ENCODE results near the gene DKK3. TPM values are rescaled to one million over a fixed set of nuclear protein-coding genes. Genes with fewer than 3 reads are reported as not detected.
A peak's percentile ranks its signal among the peaks of the same experiment; 100 is the strongest.

Gene DKK3
- total and polyA plus RNA-seq, 4 donors, result 3.1 to 9.9 (median 7.1) TPM

- TF ChIP-seq, protein P1, sequence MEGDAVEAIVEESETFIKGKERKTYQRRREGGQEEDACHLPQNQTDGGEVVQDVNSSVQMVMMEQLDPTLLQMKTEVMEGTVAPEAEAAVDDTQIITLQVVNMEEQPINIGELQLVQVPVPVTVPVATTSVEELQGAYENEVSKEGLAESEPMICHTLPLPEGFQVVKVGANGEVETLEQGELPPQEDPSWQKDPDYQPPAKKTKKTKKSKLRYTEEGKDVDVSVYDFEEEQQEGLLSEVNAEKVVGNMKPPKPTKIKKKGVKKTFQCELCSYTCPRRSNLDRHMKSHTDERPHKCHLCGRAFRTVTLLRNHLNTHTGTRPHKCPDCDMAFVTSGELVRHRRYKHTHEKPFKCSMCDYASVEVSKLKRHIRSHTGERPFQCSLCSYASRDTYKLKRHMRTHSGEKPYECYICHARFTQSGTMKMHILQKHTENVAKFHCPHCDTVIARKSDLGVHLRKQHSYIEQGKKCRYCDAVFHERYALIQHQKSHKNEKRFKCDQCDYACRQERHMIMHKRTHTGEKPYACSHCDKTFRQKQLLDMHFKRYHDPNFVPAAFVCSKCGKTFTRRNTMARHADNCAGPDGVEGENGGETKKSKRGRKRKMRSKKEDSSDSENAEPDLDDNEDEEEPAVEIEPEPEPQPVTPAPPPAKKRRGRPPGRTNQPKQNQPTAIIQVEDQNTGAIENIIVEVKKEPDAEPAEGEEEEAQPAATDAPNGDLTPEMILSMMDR (IDR thresholded peaks at IDR 0.05; ENCODE audit: low read depth, low read length, missing input control), result no peak
Observed at GRCh38 chr11:12057299-12057980, 49.0 kb upstream of the DKK3 start (continued).

DNA sequence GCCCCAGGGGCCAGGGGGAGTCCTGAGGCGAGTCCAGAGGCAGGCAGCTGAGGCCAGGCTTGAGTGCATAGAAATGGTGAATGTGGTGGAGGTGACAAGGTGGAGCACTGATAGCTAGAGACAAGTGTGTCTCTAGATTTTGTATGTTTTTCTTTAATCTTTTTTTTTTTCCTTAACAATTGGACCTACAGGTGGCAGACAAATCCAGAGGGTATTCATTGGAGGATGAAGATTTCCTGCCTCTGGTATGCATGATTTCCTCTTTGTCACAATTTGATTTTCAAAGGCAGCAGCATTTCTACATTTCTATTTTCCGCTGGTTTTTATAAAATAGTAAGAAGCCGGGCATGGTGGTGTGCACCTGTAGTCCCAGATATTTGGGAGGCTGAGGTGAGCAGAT, 47.7 kb upstream of the DKK3 start:
- TF ChIP-seq NR2F2 (IDR thresholded peaks at IDR 0.05), result no peak
- no peak for TF ChIP-seq GABPA (IDR thresholded peaks at IDR 0.05 in 1 of 2, conservative IDR thresholded peaks at IDR 0.05 in 1 of 2)
- peak in 1 of 2 donors; percentile 13 for TF ChIP-seq RAD21 (IDR thresholded peaks at IDR 0.05)
- no peak overlapping the region for H3K27ac ChIP-seq (ENCODE audit: low read depth in 1 of 2, low read length in 2 of 2)
- no peak overlapping the region for H3K4me3 ChIP-seq (ENCODE audit: low read depth in 1 of 3, low read length in 3 of 3)
- no peaks in the 10 kb centered on the region for H3K27me3 ChIP-seq (ENCODE audit: control insufficient read depth in 4 of 4, insufficient read depth in 4 of 4, low read length in 3 of 4)
- peaks cover 9 to 28% (median 14%) of the 10 kb centered on the region in 4 donors for H3K4me1 ChIP-seq (ENCODE audit: control insufficient read depth in 4 of 4, insufficient read depth in 4 of 4, low read length in 3 of 4)
- WGBS, result 78% methylated on average over 3 of the region's 3 CpGs
- no peak overlapping the region for H3K9ac ChIP-seq (ENCODE audit: low read depth in 1 of 2, low read length in 2 of 2)
- no peaks in the 10 kb centered on the region for H3K9me3 ChIP-seq (ENCODE audit: control insufficient read depth in 4 of 4, low read length in 3 of 4)
- no peaks in the 10 kb centered on the region for H3K36me3 ChIP-seq (ENCODE audit: control insufficient read depth in 4 of 4, insufficient read depth in 3 of 4, low read depth in 1 of 4, low read length in 3 of 4)
- no peak for DNase-seq (ENCODE audit: low spot score)

- no peak for DNase-seq (ENCODE audit: low spot score)
- Histone ChIP-seq H3K4me3 (ENCODE audit: low read depth in 1 of 3, low read length in 3 of 3) (no peak overlapping the region), H3K9me3 (ENCODE audit: control insufficient read depth in 4 of 4, low read length in 3 of 4) (no peaks in the 10 kb centered on the region), H3K36me3 (ENCODE audit: control insufficient read depth in 4 of 4, insufficient read depth in 3 of 4, low read depth in 1 of 4, low read length in 3 of 4) (no peaks in the 10 kb centered on the region), H3K27me3 (ENCODE audit: control insufficient read depth in 4 of 4, insufficient read depth in 4 of 4, low read length in 3 of 4) (no peaks in the 10 kb centered on the region), H3K9ac (ENCODE audit: low read depth in 1 of 2, low read length in 2 of 2) (peak overlapping the region in 1 of 2 donors; percentile 32), H3K27ac (ENCODE audit: low read depth in 1 of 2, low read length in 2 of 2) (peak overlapping the region; percentile 23 to 32), H3K4me1 (ENCODE audit: control insufficient read depth in 4 of 4, insufficient read depth in 4 of 4, low read length in 3 of 4) (peaks cover 19 to 46% (median 27%) of the 10 kb centered on the region in 4 donors)
- 32% methylated on average over 4 of the region's 4 CpGs for WGBS
- TF ChIP-seq ATF3 (IDR thresholded peaks at IDR 0.05), result peak; percentile 83
- TF ChIP-seq, protein P2, sequence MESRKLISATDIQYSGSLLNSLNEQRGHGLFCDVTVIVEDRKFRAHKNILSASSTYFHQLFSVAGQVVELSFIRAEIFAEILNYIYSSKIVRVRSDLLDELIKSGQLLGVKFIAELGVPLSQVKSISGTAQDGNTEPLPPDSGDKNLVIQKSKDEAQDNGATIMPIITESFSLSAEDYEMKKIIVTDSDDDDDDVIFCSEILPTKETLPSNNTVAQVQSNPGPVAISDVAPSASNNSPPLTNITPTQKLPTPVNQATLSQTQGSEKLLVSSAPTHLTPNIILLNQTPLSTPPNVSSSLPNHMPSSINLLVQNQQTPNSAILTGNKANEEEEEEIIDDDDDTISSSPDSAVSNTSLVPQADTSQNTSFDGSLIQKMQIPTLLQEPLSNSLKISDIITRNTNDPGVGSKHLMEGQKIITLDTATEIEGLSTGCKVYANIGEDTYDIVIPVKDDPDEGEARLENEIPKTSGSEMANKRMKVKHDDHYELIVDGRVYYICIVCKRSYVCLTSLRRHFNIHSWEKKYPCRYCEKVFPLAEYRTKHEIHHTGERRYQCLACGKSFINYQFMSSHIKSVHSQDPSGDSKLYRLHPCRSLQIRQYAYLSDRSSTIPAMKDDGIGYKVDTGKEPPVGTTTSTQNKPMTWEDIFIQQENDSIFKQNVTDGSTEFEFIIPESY (IDR thresholded peaks at IDR 0.05), result no peak
- peak; percentile 32 for TF ChIP-seq FOXA2 (IDR thresholded peaks at IDR 0.05)
- peak; percentile 85 to 89 for TF ChIP-seq EGR1 (IDR thresholded peaks at IDR 0.05; ENCODE audit: low read depth in 2 of 2)
- TF ChIP-seq JUND (IDR thresholded peaks at IDR 0.05), result peak; percentile 53 to 64
- peak; percentile 95 to 98 for TF ChIP-seq RXRA (IDR thresholded peaks at IDR 0.05)
- TF ChIP-seq GABPA (IDR thresholded peaks at IDR 0.05 in 1 of 2, conservative IDR thresholded peaks at IDR 0.05 in 1 of 2), result no peak
- TF ChIP-seq HNF4G (IDR thresholded peaks at IDR 0.05), result peak; percentile 98
- TF ChIP-seq HNF4A (conservative IDR thresholded peaks at IDR 0.05), result peak; percentile 96 to 100
- peak; percentile 97 for TF ChIP-seq NR2F2 (IDR thresholded peaks at IDR 0.05)
- TF ChIP-seq SP1 (IDR thresholded peaks at IDR 0.05), result peak; percentile 97
- TF ChIP-seq TAF1 (conservative IDR thresholded peaks at IDR 0.05), result no peak
- TF ChIP-seq, protein P1 (IDR thresholded peaks at IDR 0.05; ENCODE audit: low read depth, low read length, missing input control), result no peak
- TF ChIP-seq, protein P3, sequence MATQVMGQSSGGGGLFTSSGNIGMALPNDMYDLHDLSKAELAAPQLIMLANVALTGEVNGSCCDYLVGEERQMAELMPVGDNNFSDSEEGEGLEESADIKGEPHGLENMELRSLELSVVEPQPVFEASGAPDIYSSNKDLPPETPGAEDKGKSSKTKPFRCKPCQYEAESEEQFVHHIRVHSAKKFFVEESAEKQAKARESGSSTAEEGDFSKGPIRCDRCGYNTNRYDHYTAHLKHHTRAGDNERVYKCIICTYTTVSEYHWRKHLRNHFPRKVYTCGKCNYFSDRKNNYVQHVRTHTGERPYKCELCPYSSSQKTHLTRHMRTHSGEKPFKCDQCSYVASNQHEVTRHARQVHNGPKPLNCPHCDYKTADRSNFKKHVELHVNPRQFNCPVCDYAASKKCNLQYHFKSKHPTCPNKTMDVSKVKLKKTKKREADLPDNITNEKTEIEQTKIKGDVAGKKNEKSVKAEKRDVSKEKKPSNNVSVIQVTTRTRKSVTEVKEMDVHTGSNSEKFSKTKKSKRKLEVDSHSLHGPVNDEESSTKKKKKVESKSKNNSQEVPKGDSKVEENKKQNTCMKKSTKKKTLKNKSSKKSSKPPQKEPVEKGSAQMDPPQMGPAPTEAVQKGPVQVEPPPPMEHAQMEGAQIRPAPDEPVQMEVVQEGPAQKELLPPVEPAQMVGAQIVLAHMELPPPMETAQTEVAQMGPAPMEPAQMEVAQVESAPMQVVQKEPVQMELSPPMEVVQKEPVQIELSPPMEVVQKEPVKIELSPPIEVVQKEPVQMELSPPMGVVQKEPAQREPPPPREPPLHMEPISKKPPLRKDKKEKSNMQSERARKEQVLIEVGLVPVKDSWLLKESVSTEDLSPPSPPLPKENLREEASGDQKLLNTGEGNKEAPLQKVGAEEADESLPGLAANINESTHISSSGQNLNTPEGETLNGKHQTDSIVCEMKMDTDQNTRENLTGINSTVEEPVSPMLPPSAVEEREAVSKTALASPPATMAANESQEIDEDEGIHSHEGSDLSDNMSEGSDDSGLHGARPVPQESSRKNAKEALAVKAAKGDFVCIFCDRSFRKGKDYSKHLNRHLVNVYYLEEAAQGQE (IDR thresholded peaks at IDR 0.05), result peak; percentile 42
- no peak for TF ChIP-seq FOXA1 (IDR thresholded peaks at IDR 0.05)
- no peak for TF ChIP-seq YY1 (IDR thresholded peaks at IDR 0.05)
- peak; percentile 15 to 68 for TF ChIP-seq RAD21 (IDR thresholded peaks at IDR 0.05)
- peak; percentile 56 for TF ChIP-seq MAX (IDR thresholded peaks at IDR 0.05)
Observed at GRCh38 chr11:12053606-12054361, 45.4 kb upstream of the DKK3 start.
